ENCODE measurements around the gene BCR.

BCR gene

GRCh38 chr22:23259916-23260644 lies 79.8 kb downstream of the BCR start:
- no peaks in the 10 kb centered on the region for H3K9me3 ChIP-seq (ENCODE audit: control insufficient read depth, insufficient read depth, low read length)
- no peak overlapping the region for H3K9ac ChIP-seq (ENCODE audit: low read depth, low read length)
- H3K36me3 ChIP-seq (ENCODE audit: insufficient read depth, low read length) = no peaks in the 10 kb centered on the region; the same call in none of the 2 replicates
- no peaks in the 10 kb centered on the region for H3K4me1 ChIP-seq (ENCODE audit: insufficient read depth, low read length)

GRCh38 chr22:23260645-23261581 lies 80.6 kb downstream of the BCR start:
- Histone ChIP-seq H3K36me3 (ENCODE audit: insufficient read depth, low read length) (no peaks in the 10 kb centered on the region; the same call in none of the 2 replicates), H3K9ac (ENCODE audit: low read depth, low read length) (no peak overlapping the region), H3K4me1 (ENCODE audit: insufficient read depth, low read length) (no peaks in the 10 kb centered on the region), H3K9me3 (ENCODE audit: control insufficient read depth, insufficient read depth, low read length) (no peaks in the 10 kb centered on the region)

- Histone ChIP-seq H3K9me3 (ENCODE audit: control insufficient read depth, insufficient read depth, low read length) (no peaks in the 10 kb centered on the region), H3K4me1 (ENCODE audit: insufficient read depth, low read length) (no peaks in the 10 kb centered on the region), H3K9ac (ENCODE audit: low read depth, low read length) (no peak overlapping the region), H3K36me3 (ENCODE audit: insufficient read depth, low read length) (no peaks in the 10 kb centered on the region; the same call in none of the 2 replicates)
These were observed 81.7 kb downstream of the BCR start for GRCh38 chr22:23261900-23262450.

- Histone ChIP-seq H3K36me3 (ENCODE audit: insufficient read depth, low read length) (no peaks in the 10 kb centered on the region; the same call in none of the 2 replicates), H3K9ac (ENCODE audit: low read depth, low read length) (no peak overlapping the region), H3K4me1 (ENCODE audit: insufficient read depth, low read length) (peaks cover 4% of the 10 kb centered on the region; the same call in 1 of the 2 replicates), H3K9me3 (ENCODE audit: control insufficient read depth, insufficient read depth, low read length) (no peaks in the 10 kb centered on the region)
These were observed 82.4 kb downstream of the BCR start for GRCh38 chr22:23262518-23263332.

GRCh38 chr22:23263651-23264555 lies 83.6 kb downstream of the BCR start:
- Histone ChIP-seq H3K36me3 (ENCODE audit: insufficient read depth, low read length) (no peaks in the 10 kb centered on the region; the same call in 1 of the 2 replicates), H3K4me1 (ENCODE audit: insufficient read depth, low read length) (peaks cover 11% of the 10 kb centered on the region; the same call in 1 of the 2 replicates), H3K9me3 (ENCODE audit: control insufficient read depth, insufficient read depth, low read length) (no peaks in the 10 kb centered on the region), H3K9ac (ENCODE audit: low read depth, low read length) (no peak overlapping the region)

- Histone ChIP-seq H3K36me3 (ENCODE audit: insufficient read depth, low read length) (no peaks in the 10 kb centered on the region), H3K9ac (ENCODE audit: low read depth, low read length) (no peak overlapping the region), H3K4me1 (ENCODE audit: insufficient read depth, low read length) (peaks cover 17% of the 10 kb centered on the region), H3K9me3 (ENCODE audit: control insufficient read depth, insufficient read depth, low read length) (no peaks in the 10 kb centered on the region)
These were observed 84.5 kb downstream of the BCR start for GRCh38 chr22:23264610-23265367.

GRCh38 chr22:23265368-23265700 lies 85.0 kb downstream of the BCR start:
- no peaks in the 10 kb centered on the region for H3K36me3 ChIP-seq (ENCODE audit: insufficient read depth, low read length)
- H3K9me3 ChIP-seq (ENCODE audit: control insufficient read depth, insufficient read depth, low read length) = no peaks in the 10 kb centered on the region
- peaks cover 22% of the 10 kb centered on the region for H3K4me1 ChIP-seq (ENCODE audit: insufficient read depth, low read length)
- H3K9ac ChIP-seq (ENCODE audit: low read depth, low read length) = no peak overlapping the region

- Histone ChIP-seq H3K4me1 (ENCODE audit: insufficient read depth, low read length) (peaks cover 22% of the 10 kb centered on the region), H3K9ac (ENCODE audit: low read depth, low read length) (no peak overlapping the region), H3K36me3 (ENCODE audit: insufficient read depth, low read length) (no peaks in the 10 kb centered on the region), H3K9me3 (ENCODE audit: control insufficient read depth, insufficient read depth, low read length) (no peaks in the 10 kb centered on the region)
These were observed 86.5 kb downstream of the BCR start for GRCh38 chr22:23266780-23267179.

GRCh38 chr22:23267226-23268043 lies 87.1 kb downstream of the BCR start:
- no peaks in the 10 kb centered on the region for H3K9me3 ChIP-seq (ENCODE audit: control insufficient read depth, insufficient read depth, low read length)
- no peak overlapping the region for H3K9ac ChIP-seq (ENCODE audit: low read depth, low read length)
- no peaks in the 10 kb centered on the region for H3K36me3 ChIP-seq (ENCODE audit: insufficient read depth, low read length)
- H3K4me1 ChIP-seq (ENCODE audit: insufficient read depth, low read length) = peaks cover 22% of the 10 kb centered on the region

- H3K9me3 ChIP-seq (ENCODE audit: control insufficient read depth, insufficient read depth, low read length) = no peaks in the 10 kb centered on the region
- H3K4me1 ChIP-seq (ENCODE audit: insufficient read depth, low read length) = peaks cover 22% of the 10 kb centered on the region
- no peaks in the 10 kb centered on the region for H3K36me3 ChIP-seq (ENCODE audit: insufficient read depth, low read length)
- H3K9ac ChIP-seq (ENCODE audit: low read depth, low read length) = no peak overlapping the region
These were observed 87.9 kb downstream of the BCR start for GRCh38 chr22:23268139-23268712.

GRCh38 chr22:23268877-23269276 lies 88.6 kb downstream of the BCR start:
- no peaks in the 10 kb centered on the region for H3K36me3 ChIP-seq (ENCODE audit: insufficient read depth, low read length)
- no peak overlapping the region for H3K9ac ChIP-seq (ENCODE audit: low read depth, low read length)
- peaks cover 22% of the 10 kb centered on the region for H3K4me1 ChIP-seq (ENCODE audit: insufficient read depth, low read length)
- H3K9me3 ChIP-seq (ENCODE audit: control insufficient read depth, insufficient read depth, low read length) = no peaks in the 10 kb centered on the region
